NT2/D1 (cell line): ENCODE measurements around the gene GPR183.

Experiments used
- SUZ12 ChIP-seq: IDR thresholded peaks from 2 replicates; pipeline ENCODE4 v1.6.1; 2011; ENCODE audit not compliant: insufficient read length, insufficient read depth; ENCODE audit errors: extremely low read depth
- YY1 ChIP-seq: IDR thresholded peaks from 2 replicates; pipeline ENCODE4 v1.6.1; 2011; ENCODE audit not compliant: insufficient read length, insufficient read depth

GRCh38 chr13:99290894-99291293, 16.3 kb downstream of the GPR183 start:
- TF ChIP-seq SUZ12 (no peak), YY1 (no peak)
